ENCODE data around the gene RCN1. TPM values are rescaled to one million over a fixed set of nuclear protein-coding genes. Genes with fewer than 3 reads are reported as not detected.

RCN1 gene
- total and polyA plus RNA-seq, 2 experiments from 2014 or later, result 107 to 140 TPM

DNA sequence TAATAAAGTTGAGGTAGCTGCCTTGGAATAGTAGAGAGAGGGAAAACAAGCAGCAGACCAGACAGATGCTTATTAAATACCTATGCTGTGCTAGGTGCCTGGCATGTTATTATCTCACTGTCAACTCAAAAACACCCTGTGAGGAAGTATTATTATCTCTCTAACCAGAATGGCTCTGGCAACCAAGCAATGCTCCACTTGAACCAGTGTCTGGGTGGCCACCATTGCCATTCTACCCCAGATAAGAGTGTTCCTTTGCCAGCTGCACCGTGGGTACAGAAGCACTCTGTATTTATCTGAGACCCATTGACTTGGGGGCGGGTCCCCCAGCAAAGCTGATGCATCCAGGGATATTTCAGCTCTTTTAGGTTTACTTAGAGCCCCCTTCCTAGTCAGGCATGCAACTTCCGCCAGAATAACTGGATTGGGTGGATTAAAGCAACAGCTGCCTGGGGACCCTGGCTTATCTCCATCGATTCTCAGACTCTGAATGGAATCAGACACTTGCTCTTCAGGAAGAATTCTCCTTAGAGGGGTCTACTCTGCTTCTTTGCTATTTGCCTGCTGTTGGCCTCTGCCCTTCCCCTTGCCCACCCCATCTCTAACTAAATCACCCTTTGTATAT lies 49.1 kb downstream of the RCN1 start (continued):
- TF ChIP-seq, protein P1, sequence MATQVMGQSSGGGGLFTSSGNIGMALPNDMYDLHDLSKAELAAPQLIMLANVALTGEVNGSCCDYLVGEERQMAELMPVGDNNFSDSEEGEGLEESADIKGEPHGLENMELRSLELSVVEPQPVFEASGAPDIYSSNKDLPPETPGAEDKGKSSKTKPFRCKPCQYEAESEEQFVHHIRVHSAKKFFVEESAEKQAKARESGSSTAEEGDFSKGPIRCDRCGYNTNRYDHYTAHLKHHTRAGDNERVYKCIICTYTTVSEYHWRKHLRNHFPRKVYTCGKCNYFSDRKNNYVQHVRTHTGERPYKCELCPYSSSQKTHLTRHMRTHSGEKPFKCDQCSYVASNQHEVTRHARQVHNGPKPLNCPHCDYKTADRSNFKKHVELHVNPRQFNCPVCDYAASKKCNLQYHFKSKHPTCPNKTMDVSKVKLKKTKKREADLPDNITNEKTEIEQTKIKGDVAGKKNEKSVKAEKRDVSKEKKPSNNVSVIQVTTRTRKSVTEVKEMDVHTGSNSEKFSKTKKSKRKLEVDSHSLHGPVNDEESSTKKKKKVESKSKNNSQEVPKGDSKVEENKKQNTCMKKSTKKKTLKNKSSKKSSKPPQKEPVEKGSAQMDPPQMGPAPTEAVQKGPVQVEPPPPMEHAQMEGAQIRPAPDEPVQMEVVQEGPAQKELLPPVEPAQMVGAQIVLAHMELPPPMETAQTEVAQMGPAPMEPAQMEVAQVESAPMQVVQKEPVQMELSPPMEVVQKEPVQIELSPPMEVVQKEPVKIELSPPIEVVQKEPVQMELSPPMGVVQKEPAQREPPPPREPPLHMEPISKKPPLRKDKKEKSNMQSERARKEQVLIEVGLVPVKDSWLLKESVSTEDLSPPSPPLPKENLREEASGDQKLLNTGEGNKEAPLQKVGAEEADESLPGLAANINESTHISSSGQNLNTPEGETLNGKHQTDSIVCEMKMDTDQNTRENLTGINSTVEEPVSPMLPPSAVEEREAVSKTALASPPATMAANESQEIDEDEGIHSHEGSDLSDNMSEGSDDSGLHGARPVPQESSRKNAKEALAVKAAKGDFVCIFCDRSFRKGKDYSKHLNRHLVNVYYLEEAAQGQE (IDR thresholded peaks at IDR 0.05; ENCODE audit: unreplicated experiment), result no peak
- TF ChIP-seq, protein P2, sequence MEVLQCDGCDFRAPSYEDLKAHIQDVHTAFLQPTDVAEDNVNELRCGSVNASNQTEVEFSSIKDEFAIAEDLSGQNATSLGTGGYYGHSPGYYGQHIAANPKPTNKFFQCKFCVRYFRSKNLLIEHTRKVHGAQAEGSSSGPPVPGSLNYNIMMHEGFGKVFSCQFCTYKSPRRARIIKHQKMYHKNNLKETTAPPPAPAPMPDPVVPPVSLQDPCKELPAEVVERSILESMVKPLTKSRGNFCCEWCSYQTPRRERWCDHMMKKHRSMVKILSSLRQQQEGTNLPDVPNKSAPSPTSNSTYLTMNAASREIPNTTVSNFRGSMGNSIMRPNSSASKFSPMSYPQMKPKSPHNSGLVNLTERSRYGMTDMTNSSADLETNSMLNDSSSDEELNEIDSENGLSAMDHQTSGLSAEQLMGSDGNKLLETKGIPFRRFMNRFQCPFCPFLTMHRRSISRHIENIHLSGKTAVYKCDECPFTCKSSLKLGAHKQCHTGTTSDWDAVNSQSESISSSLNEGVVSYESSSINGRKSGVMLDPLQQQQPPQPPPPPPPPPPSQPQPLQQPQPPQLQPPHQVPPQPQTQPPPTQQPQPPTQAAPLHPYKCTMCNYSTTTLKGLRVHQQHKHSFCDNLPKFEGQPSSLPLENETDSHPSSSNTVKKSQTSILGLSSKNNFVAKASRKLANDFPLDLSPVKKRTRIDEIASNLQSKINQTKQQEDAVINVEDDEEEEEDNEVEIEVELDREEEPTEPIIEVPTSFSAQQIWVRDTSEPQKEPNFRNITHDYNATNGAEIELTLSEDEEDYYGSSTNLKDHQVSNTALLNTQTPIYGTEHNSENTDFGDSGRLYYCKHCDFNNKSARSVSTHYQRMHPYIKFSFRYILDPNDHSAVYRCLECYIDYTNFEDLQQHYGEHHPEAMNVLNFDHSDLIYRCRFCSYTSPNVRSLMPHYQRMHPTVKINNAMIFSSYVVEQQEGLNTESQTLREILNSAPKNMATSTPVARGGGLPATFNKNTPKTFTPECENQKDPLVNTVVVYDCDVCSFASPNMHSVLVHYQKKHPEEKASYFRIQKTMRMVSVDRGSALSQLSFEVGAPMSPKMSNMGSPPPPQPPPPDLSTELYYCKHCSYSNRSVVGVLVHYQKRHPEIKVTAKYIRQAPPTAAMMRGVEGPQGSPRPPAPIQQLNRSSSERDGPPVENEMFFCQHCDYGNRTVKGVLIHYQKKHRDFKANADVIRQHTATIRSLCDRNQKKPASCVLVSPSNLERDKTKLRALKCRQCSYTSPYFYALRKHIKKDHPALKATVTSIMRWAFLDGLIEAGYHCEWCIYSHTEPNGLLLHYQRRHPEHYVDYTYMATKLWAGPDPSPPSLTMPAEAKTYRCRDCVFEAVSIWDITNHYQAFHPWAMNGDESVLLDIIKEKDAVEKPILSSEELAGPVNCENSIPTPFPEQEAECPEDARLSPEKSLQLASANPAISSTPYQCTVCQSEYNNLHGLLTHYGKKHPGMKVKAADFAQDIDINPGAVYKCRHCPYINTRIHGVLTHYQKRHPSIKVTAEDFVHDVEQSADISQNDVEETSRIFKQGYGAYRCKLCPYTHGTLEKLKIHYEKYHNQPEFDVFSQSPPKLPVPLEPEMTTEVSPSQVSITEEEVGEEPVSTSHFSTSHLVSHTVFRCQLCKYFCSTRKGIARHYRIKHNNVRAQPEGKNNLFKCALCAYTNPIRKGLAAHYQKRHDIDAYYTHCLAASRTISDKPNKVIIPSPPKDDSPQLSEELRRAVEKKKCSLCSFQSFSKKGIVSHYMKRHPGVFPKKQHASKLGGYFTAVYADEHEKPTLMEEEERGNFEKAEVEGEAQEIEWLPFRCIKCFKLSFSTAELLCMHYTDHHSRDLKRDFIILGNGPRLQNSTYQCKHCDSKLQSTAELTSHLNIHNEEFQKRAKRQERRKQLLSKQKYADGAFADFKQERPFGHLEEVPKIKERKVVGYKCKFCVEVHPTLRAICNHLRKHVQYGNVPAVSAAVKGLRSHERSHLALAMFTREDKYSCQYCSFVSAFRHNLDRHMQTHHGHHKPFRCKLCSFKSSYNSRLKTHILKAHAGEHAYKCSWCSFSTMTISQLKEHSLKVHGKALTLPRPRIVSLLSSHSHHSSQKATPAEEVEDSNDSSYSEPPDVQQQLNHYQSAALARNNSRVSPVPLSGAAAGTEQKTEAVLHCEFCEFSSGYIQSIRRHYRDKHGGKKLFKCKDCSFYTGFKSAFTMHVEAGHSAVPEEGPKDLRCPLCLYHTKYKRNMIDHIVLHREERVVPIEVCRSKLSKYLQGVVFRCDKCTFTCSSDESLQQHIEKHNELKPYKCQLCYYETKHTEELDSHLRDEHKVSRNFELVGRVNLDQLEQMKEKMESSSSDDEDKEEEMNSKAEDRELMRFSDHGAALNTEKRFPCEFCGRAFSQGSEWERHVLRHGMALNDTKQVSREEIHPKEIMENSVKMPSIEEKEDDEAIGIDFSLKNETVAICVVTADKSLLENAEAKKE (CRISPR knock-in tag; IDR thresholded peaks at IDR 0.05), result no peak
- TF ChIP-seq POLR2AphosphoS5 (IDR thresholded peaks at IDR 0.05; ENCODE audit: low read depth) (no peak), EZH2phosphoT487 (IDR thresholded peaks at IDR 0.05; ENCODE audit: unreplicated experiment) (no peak), NANOG (IDR thresholded peaks at IDR 0.05; ENCODE audit: borderline replicate concordance) (no peak), ZNF331 (CRISPR knock-in tag; IDR thresholded peaks at IDR 0.05; ENCODE audit: low read depth) (no peak)
